HG02588 (cell line): ENCODE measurements around the gene PFKFB2.

Experiments
- ATAC-seq: cut with Tn5 transposase; IDR thresholded peaks from one replicate; pipeline ENCODE4 v1.9.1; 2021; ENCODE audit warnings: mild to moderate bottlenecking, moderate library complexity; ENCODE audit not compliant: unreplicated experiment

The PFKFB2 gene

DNA sequence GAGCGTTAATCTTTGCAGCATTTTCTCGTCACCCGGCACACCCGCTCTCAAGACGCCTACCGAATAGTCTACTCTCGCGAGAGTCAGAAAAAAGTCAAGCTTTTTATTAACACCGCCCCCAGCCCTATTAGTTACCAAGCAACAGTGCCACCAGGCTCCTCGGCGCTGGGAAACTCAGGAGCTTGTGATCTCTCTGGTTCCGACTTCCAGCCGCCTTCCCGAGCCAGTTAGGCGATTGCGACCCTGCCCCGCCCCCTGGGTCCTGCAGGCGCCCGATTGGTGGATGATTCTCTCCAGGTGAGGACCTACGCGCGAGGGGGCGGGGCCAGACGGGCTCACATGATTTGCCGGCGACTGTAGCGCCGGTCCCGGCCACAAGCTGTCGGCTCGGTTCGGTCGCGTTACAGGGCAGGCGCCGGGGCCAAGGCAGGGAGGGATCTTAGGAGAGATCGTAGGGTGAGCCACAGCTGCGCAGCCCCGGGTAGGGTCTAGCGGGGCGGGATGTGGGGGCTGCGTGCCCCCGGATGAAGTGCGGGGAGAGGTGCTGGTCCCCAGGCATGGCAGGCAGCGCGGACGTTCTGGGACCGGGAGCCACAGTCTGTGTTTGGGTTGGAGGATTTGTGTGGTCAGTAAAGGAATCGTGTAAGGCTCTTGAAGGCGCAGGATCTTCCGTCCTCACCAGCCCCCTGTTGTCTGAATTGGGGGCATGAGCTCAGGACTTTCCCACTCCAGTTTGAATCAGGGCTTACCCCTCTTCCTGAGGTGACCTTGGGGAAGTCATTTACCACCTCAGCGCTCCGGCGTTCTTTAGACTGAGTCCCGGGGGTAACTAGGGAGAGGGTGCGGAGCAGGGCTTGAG, at the start of gene PFKFB2:
TSS of gene PFKFB2 (plus strand) at position 365 of the 859 bp plus-strand sequence. CDS start 1,443 bp downstream, outside the sequence.
- ATAC-seq = peak; percentile 75

- ATAC-seq = no peak
Observed at GRCh38 chr1:207004931-207005830, 47.9 kb upstream of the PFKFB2 start.

DNA sequence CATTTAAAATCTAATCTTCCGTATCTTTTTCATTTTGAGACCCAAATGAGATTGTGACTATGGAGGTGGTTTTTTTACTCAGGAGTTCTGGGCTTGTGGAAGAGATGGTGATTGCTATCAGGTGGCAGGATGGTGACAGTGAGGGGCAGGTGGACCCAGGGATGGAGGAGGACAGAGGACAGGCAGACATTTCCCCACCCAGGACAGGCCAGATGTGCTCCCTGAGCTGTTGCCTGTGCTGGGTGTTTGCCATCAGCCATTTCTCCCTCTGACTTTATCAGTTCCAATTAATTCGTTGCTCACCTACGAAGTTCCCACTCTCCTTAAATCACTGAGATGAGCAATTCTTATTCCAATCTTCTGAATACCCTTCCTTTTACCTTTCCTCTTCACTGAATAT, 47.0 kb upstream of the PFKFB2 start:
- no peak for ATAC-seq

DNA sequence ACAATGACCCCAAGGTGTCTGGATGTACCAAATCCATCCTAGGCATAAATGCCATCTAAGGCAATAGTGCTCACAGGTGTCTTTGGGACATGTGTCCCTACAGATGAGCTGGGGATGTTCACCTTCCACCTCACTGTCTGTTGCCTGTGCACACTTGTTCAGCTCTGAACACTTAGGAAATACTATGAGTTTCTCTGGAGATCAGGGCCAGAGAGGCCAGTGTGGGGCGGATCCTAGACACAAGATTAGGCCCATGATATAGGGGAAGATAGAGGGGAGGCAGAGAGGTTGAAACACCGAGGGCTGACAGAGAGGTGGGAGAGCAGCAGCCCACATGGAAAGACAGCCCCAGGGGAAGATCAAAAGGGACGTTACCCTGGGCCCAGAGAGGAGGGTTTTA, 46.2 kb upstream of the PFKFB2 start:
- ATAC-seq = no peak

- ATAC-seq = no peak
Observed at GRCh38 chr1:207007352-207008033, 45.6 kb upstream of the PFKFB2 start.

DNA sequence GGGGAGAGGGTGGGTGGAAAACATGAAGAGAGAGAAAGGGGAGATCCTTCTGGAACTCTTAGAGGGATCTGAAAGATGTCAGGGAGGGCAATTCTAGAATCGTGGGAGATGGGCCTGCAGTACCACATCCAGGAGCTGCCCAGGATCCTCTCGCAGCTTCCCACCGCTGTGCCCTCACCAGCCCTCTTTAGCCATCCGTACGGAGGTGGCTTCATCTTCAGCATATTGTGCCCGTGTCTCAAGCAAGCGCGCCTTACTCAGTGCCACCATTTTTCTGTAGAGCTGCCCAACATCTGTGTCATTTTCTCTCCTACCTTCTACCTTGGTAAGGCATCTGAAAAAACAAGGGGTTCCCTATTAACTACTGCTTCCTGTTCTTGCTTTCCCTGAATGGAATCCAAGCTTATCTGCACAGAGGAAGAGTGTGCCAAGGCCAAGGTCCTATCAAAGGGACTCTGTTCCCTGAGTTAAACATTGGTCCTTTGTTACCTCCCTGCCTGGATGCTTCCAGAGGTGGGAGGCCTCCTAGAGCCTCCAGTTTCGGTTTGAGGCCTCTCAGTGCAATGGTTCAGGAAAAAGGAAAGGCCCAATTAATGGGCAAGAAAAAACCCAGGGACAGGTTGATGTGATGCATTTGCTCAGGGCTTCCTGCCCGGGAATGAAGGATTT, 43.8 kb upstream of the PFKFB2 start:
- no peak for ATAC-seq

DNA sequence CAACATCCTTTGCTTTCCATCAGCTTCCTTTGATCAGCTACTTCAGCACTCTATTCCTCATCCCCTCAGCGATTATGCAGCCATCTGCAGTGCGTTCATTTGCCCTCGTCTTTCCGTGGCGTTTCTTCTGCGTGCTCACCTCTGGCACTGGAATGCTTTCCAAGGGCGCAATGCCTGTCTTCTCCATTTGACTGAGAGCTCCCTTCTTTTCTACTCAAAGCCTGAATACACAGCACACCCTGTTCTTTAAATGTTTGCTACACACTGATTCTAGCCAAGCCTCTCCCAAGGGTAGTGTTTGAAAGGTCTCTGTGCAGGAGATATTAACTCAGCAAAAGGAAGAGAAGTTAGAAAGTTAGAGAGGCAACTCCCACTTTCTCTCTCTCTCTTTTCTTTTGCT, 43.1 kb upstream of the PFKFB2 start:
- ATAC-seq = no peak

GRCh38 chr1:207010726-207011125, 42.3 kb upstream of the PFKFB2 start:
- no peak for ATAC-seq

- no peak for ATAC-seq
Observed at GRCh38 chr1:207013321-207014085, 39.6 kb upstream of the PFKFB2 start.

- ATAC-seq = no peak
Observed at GRCh38 chr1:207014728-207015127, 38.3 kb upstream of the PFKFB2 start.

DNA sequence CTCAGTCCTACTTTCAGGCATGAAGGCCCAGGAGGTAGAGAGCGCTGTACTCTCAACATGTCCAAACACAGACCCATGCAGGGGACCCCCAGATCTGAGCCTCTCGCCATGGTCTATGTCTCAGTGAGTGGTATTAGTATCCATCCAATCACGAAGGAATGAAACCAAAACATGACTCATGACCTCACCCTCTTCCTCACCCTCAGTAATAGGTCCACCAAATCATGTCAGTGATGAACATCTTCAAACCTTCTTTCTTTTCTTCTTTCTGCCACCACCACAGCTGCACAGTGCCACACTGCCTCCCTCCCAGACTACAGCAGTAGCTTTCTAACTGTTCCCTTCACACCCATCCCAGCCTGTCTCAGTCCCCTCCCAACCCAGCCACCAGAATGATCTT, 37.3 kb upstream of the PFKFB2 start:
- ATAC-seq = no peak

DNA sequence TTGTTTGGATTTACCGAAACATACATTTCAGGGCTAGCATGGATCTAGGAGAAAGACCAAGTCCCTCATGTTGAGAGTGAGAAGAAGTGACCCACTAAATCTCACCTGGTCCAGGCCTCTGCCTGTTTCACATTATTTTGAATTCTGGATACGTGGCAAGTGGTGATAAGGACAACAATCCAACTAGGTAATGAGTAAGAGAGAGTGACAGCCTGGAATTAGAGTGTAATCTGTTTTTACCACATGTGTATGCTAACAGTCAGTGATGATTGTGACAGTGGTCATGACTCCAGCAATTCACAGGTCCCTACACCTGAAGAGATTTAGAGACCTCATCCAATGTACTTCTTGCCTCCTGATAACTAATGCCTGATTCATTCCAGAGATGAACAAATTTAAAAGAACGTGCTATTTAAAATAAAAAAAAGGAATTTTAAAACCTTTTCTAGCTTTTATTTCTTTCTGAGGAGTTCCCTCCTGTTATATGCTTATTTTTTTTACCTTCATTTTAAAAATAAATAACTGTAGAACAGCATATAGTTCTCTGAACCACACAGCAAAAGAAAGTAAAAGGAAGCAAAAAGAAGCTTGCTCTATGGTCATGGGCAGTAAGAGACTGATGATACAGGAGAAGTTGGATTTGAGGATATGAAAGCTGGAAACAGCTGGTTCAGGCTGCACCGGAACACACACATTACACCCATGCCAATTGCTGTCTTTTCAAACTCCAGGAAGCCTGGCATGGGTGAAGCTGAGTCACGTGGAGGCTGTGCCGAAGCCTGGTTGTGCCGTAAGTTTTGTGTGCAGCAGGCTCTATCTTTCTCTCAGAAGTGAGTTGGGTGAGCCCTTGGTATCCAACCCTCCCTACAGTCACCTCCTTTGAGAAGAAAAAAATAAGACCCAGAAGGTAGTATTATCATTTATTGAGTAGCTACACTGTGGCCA, 35.2 kb upstream of the PFKFB2 start:
- ATAC-seq = no peak

DNA sequence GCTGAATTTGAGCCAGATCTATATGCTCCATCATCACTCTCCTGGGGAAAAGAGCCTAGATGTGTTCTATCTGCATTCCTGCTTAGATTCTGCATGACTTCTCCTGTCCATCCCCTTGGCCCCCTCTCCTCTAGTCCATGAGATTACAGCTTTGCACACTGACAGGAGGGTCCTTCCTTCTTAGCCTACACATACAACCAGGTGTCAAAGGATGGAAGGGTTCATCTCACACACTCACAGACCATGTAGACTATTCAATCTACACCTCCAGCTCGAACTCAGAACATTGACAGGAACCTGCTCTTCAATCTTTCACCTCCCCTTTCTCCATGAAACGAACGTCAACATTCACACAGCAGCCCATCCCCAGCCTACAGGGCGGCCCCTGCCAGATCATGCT, 34.4 kb upstream of the PFKFB2 start:
- no peak for ATAC-seq

- ATAC-seq = no peak
Observed at GRCh38 chr1:207019161-207019560, 33.9 kb upstream of the PFKFB2 start.

DNA sequence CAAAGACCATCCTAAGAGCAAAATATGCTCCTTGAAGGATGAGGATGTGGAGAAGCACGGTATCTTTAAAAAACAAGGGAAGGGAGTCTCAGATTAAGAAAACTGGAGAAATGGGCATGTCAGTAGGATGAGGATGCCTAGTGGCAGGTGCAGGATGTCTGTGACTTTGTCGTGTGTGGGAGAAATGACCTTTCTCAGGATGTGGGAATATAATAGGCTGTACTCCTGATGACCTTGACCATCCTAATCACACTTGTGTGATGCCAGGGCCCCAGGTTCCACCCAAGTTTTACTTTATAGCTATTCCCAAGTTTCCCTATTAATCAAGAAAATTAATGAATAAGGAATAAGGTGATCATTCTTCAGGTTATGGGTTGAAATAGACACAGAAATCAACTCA, 33.4 kb upstream of the PFKFB2 start:
- no peak for ATAC-seq

GRCh38 chr1:207020065-207020708, 32.9 kb upstream of the PFKFB2 start:
- ATAC-seq = no peak

GRCh38 chr1:207020709-207021107, 32.4 kb upstream of the PFKFB2 start:
- no peak for ATAC-seq

- ATAC-seq = no peak
Observed at GRCh38 chr1:207021139-207021861, 31.8 kb upstream of the PFKFB2 start.
